ENCODE results near the gene MSRB1. TPM values are rescaled to one million over a fixed set of nuclear protein-coding genes. Genes with fewer than 3 reads are reported as not detected.
"Not testable (repeated sequence)": the region's sequence is repeated elsewhere in the genome, so short reads cannot be mapped to it uniquely, and the experiment has no call there.

The MSRB1 gene
- total RNA-seq, 5 donors from 2014 or later (not counting 1 experiment from before 2014, with no cell fraction given) = 5.6 to 11.9 (median 9.6) TPM

GRCh38 chr16:1941162-1942046 is 1.6 kb downstream of the MSRB1 start:
- no peak overlapping the region for H3K27ac ChIP-seq (ENCODE audit: low read length)
- peaks cover 3% of the 10 kb centered on the region for H3K36me3 Mint-ChIP-seq
- no peak for DNase-seq
- ChIA-PET POLR2A (no interaction called here), CTCF (interaction anchor here in 1 of 2 donors (0.6 to 1.1 kb wide), 3 partner anchors 14 to 160 kb away, joined by 3 to 5 read pairs (median 3); partner anchors contain the start of gene SPSB3)
- no peaks in the 10 kb centered on the region for H3K27me3 Mint-ChIP-seq
- H3K4me1 ChIP-seq (ENCODE audit: control insufficient read depth in 1 of 2, extremely low read depth in 1 of 2, insufficient read depth in 2 of 2, low read length in 2 of 2) = peaks cover 2 to 22% of the 10 kb centered on the region in 2 experiments
- H3K4me1 Mint-ChIP-seq = peaks cover 6 to 23% (median 14%) of the 10 kb centered on the region in 3 donors
- no peak for ATAC-seq (replicated peaks in 1 of 4)
- H3K27me3 ChIP-seq (replicated peaks in 1 of 2; ENCODE audit: control insufficient read depth in 2 of 2, extremely low read depth in 1 of 2, insufficient read depth in 2 of 2, low read length in 1 of 2) = no peaks in the 10 kb centered on the region
- no peaks in the 10 kb centered on the region for H3K9me3 ChIP-seq
- no peak overlapping the region for H3K27ac Mint-ChIP-seq
- no peaks in the 10 kb centered on the region for H3K9me3 Mint-ChIP-seq
- H3K4me3 Mint-ChIP-seq = peak overlapping the region; percentile 80 to 89 (median 82)
- WGBS (ENCODE audit: insufficient coverage) = 97% methylated on average over 20 of the region's 30 CpGs
- no peak overlapping the region for H3K4me3 ChIP-seq (ENCODE audit: control insufficient read depth in 1 of 2, extremely low read depth in 1 of 2, low read length in 1 of 2)
- peaks cover 7 to 21% of the 10 kb centered on the region in 2 donors for H3K36me3 ChIP-seq (ENCODE audit: control insufficient read depth in 2 of 2, extremely low read depth in 1 of 2, insufficient read depth in 1 of 2, low read length in 1 of 2)

- Mint-ChIP-seq H3K27ac (no peak overlapping the region), H3K4me1 (peaks cover 6 to 23% (median 14%) of the 10 kb centered on the region in 3 donors), H3K27me3 (no peaks in the 10 kb centered on the region), H3K36me3 (peaks cover 3% of the 10 kb centered on the region), H3K9me3 (no peaks in the 10 kb centered on the region), H3K4me3 (no peak overlapping the region)
- Histone ChIP-seq H3K27me3 (replicated peaks in 1 of 2; ENCODE audit: control insufficient read depth in 2 of 2, extremely low read depth in 1 of 2, insufficient read depth in 2 of 2, low read length in 1 of 2) (no peaks in the 10 kb centered on the region), H3K27ac (ENCODE audit: low read length) (no peak overlapping the region), H3K4me1 (ENCODE audit: control insufficient read depth in 1 of 2, extremely low read depth in 1 of 2, insufficient read depth in 2 of 2, low read length in 2 of 2) (peaks cover 2 to 22% of the 10 kb centered on the region in 2 experiments), H3K36me3 (ENCODE audit: control insufficient read depth in 2 of 2, extremely low read depth in 1 of 2, insufficient read depth in 1 of 2, low read length in 1 of 2) (peaks cover 7 to 21% of the 10 kb centered on the region in 2 donors), H3K9me3 (no peaks in the 10 kb centered on the region), H3K4me3 (ENCODE audit: control insufficient read depth in 1 of 2, extremely low read depth in 1 of 2, low read length in 1 of 2) (no peak overlapping the region)
- no peak for DNase-seq
- 92% methylated on average over 16 of the region's 23 CpGs for WGBS (ENCODE audit: insufficient coverage)
- no peak for ATAC-seq (replicated peaks in 1 of 4)
- ChIA-PET CTCF (no interaction called here), POLR2A (interaction anchor here in 1 of 2 donors (0.6 kb wide), 1 partner anchor 24 kb away, joined by 3 read pairs; the partner anchor contains the start of gene RPS2)
Measured at GRCh38 chr16:1940273-1941161, 2.5 kb downstream of the MSRB1 start.

GRCh38 chr16:1939833-1940232 is 3.2 kb downstream of the MSRB1 start:
- peaks cover 2 to 22% of the 10 kb centered on the region in 2 experiments for H3K4me1 ChIP-seq (ENCODE audit: control insufficient read depth in 1 of 2, extremely low read depth in 1 of 2, insufficient read depth in 2 of 2, low read length in 2 of 2)
- H3K27me3 Mint-ChIP-seq; H3K36me3 Mint-ChIP-seq; CTCF ChIA-PET; H3K4me3 ChIP-seq (ENCODE audit: control insufficient read depth in 1 of 2, extremely low read depth in 1 of 2, low read length in 1 of 2); H3K9me3 Mint-ChIP-seq; DNase-seq; POLR2A ChIA-PET; H3K27me3 ChIP-seq (replicated peaks in 1 of 2; ENCODE audit: control insufficient read depth in 2 of 2, extremely low read depth in 1 of 2, insufficient read depth in 2 of 2, low read length in 1 of 2); H3K27ac ChIP-seq (ENCODE audit: low read length); H3K27ac Mint-ChIP-seq; H3K9me3 ChIP-seq; ATAC-seq (replicated peaks in 1 of 4); H3K4me3 Mint-ChIP-seq: not testable (repeated sequence)
- peaks cover 6 to 23% (median 14%) of the 10 kb centered on the region in 3 donors for H3K4me1 Mint-ChIP-seq
- peaks cover 7 to 21% of the 10 kb centered on the region in 2 donors for H3K36me3 ChIP-seq (ENCODE audit: control insufficient read depth in 2 of 2, extremely low read depth in 1 of 2, insufficient read depth in 1 of 2, low read length in 1 of 2)
- 98% methylated on average over 4 of the region's 8 CpGs for WGBS (ENCODE audit: insufficient coverage)

GRCh38 chr16:1938910-1939309 is 4.1 kb downstream of the MSRB1 start:
- Mint-ChIP-seq H3K27me3 (no peaks in the 10 kb centered on the region), H3K4me3 (no peak overlapping the region), H3K4me1 (peaks cover 5 to 19% (median 14%) of the 10 kb centered on the region in 3 donors), H3K9me3 (no peaks in the 10 kb centered on the region), H3K36me3 (peaks cover 3% of the 10 kb centered on the region), H3K27ac (no peak overlapping the region)
- ChIA-PET CTCF (no interaction called here), POLR2A (no interaction called here)
- H3K4me3 ChIP-seq (ENCODE audit: control insufficient read depth in 1 of 2, extremely low read depth in 1 of 2, low read length in 1 of 2) = no peak overlapping the region
- WGBS (ENCODE audit: insufficient coverage) = 97% methylated on average over 12 of the region's 17 CpGs
- peaks cover 7 to 21% of the 10 kb centered on the region in 2 donors for H3K36me3 ChIP-seq (ENCODE audit: control insufficient read depth in 2 of 2, extremely low read depth in 1 of 2, insufficient read depth in 1 of 2, low read length in 1 of 2)
- no peak for DNase-seq
- peaks cover 2 to 21% of the 10 kb centered on the region in 2 experiments for H3K4me1 ChIP-seq (ENCODE audit: control insufficient read depth in 1 of 2, extremely low read depth in 1 of 2, insufficient read depth in 2 of 2, low read length in 2 of 2)
- ATAC-seq (replicated peaks in 1 of 4) = no peak
- H3K27ac ChIP-seq (ENCODE audit: low read length) = no peak overlapping the region
- H3K9me3 ChIP-seq = no peaks in the 10 kb centered on the region
- H3K27me3 ChIP-seq (replicated peaks in 1 of 2; ENCODE audit: control insufficient read depth in 2 of 2, extremely low read depth in 1 of 2, insufficient read depth in 2 of 2, low read length in 1 of 2) = no peaks in the 10 kb centered on the region

- Mint-ChIP-seq H3K27me3 (no peaks in the 10 kb centered on the region), H3K4me1 (peaks cover 0 to 15% (median 11%) of the 10 kb centered on the region in 3 donors), H3K9me3 (no peaks in the 10 kb centered on the region), H3K36me3 (peaks cover 3% of the 10 kb centered on the region), H3K27ac (no peak overlapping the region), H3K4me3 (no peak overlapping the region)
- H3K27me3 ChIP-seq (replicated peaks in 1 of 2; ENCODE audit: control insufficient read depth in 2 of 2, extremely low read depth in 1 of 2, insufficient read depth in 2 of 2, low read length in 1 of 2) = no peaks in the 10 kb centered on the region
- H3K9me3 ChIP-seq = no peaks in the 10 kb centered on the region
- DNase-seq (no peak), ATAC-seq (replicated peaks in 1 of 4) (no peak)
- H3K4me1 ChIP-seq (ENCODE audit: control insufficient read depth in 1 of 2, extremely low read depth in 1 of 2, insufficient read depth in 2 of 2, low read length in 2 of 2) = peaks cover 2 to 15% of the 10 kb centered on the region in 2 experiments
- no peak overlapping the region for H3K4me3 ChIP-seq (ENCODE audit: control insufficient read depth in 1 of 2, extremely low read depth in 1 of 2, low read length in 1 of 2)
- H3K36me3 ChIP-seq (ENCODE audit: control insufficient read depth in 2 of 2, extremely low read depth in 1 of 2, insufficient read depth in 1 of 2, low read length in 1 of 2) = peaks cover 7 to 21% of the 10 kb centered on the region in 2 donors
- H3K27ac ChIP-seq (ENCODE audit: low read length) = no peak overlapping the region
- 96% methylated on average over 6 of the region's 10 CpGs for WGBS (ENCODE audit: insufficient coverage)
- ChIA-PET POLR2A (no interaction called here), CTCF (no interaction called here)
Measured at GRCh38 chr16:1938316-1938715, 4.7 kb downstream of the MSRB1 start.

GRCh38 chr16:1936945-1937479 is 6.0 kb downstream of the MSRB1 start:
- H3K27ac ChIP-seq (ENCODE audit: low read length) = no peak overlapping the region
- Mint-ChIP-seq H3K9me3 (no peaks in the 10 kb centered on the region), H3K27me3 (no peaks in the 10 kb centered on the region), H3K4me1 (peaks cover 0 to 7% (median 7%) of the 10 kb centered on the region in 3 donors), H3K4me3 (no peak overlapping the region), H3K27ac (no peak overlapping the region), H3K36me3 (peaks cover 3% of the 10 kb centered on the region)
- H3K9me3 ChIP-seq = no peaks in the 10 kb centered on the region
- no peak overlapping the region for H3K4me3 ChIP-seq (ENCODE audit: control insufficient read depth in 1 of 2, extremely low read depth in 1 of 2, low read length in 1 of 2)
- peaks cover 7 to 21% of the 10 kb centered on the region in 2 donors for H3K36me3 ChIP-seq (ENCODE audit: control insufficient read depth in 2 of 2, extremely low read depth in 1 of 2, insufficient read depth in 1 of 2, low read length in 1 of 2)
- no peak for DNase-seq
- peaks cover 0 to 6% of the 10 kb centered on the region in 2 experiments for H3K4me1 ChIP-seq (ENCODE audit: control insufficient read depth in 1 of 2, extremely low read depth in 1 of 2, insufficient read depth in 2 of 2, low read length in 2 of 2)
- ATAC-seq (replicated peaks in 1 of 4) = no peak
- CTCF ChIA-PET = no interaction called here
- H3K27me3 ChIP-seq (replicated peaks in 1 of 2; ENCODE audit: control insufficient read depth in 2 of 2, extremely low read depth in 1 of 2, insufficient read depth in 2 of 2, low read length in 1 of 2) = peaks cover 0 to 9% of the 10 kb centered on the region in 2 experiments
- POLR2A ChIA-PET = no interaction called here
- 96% methylated on average over 5 of the region's 11 CpGs for WGBS (ENCODE audit: insufficient coverage)

Data from T-cell (primary cell).